Cerebellar cortex (tissue), 1 donor: Measurements from ENCODE around the gene DNAH8.

ENCODE experiments used
- DNase-seq: peaks from one replicate; pipeline ENCODE4 v3.0.0-alpha.2; 2015; ENCODE audit warnings: low spot score

Gene DNAH8, protein sequence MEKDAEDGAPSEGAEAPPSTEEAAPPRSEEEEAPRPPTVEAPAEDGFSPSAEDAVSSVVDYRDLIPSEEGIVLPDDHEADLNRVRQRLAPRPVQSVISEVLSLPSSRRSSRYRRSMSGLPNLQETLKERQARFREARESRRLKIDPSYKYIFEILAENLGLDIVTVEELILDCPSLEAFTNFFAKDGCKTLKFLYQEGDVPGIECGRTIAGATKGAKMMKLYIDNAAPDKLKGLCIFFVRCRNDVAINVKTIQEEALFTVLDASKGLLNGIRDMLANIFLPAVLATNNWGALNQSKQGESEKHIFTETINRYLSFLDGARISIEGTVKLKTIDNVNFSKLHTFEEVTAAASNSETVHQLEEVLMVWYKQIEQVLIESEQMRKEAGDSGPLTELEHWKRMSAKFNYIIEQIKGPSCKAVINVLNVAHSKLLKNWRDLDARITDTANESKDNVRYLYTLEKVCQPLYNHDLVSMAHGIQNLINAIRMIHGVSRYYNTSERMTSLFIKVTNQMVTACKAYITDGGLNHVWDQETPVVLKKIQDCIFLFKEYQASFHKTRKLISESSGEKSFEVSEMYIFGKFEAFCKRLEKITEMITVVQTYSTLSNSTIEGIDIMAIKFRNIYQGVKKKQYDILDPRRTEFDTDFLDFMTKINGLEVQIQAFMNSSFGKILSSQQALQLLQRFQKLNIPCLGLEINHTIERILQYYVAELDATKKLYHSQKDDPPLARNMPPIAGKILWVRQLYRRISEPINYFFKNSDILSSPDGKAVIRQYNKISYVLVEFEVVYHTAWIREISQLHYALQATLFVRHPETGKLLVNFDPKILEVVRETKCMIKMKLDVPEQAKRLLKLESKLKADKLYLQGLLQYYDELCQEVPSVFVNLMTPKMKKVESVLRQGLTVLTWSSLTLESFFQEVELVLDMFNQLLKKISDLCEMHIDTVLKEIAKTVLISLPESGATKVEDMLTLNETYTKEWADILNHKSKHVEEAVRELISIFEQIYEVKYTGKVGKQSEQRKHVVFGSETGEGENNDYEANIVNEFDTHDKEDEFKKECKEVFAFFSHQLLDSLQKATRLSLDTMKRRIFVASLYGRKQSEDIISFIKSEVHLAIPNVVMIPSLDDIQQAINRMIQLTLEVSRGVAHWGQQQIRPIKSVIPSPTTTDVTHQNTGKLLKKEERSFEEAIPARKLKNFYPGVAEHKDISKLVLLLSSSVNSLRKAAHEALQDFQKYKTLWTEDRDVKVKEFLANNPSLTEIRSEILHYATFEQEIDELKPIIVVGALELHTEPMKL (N-terminal part only)

DNA sequence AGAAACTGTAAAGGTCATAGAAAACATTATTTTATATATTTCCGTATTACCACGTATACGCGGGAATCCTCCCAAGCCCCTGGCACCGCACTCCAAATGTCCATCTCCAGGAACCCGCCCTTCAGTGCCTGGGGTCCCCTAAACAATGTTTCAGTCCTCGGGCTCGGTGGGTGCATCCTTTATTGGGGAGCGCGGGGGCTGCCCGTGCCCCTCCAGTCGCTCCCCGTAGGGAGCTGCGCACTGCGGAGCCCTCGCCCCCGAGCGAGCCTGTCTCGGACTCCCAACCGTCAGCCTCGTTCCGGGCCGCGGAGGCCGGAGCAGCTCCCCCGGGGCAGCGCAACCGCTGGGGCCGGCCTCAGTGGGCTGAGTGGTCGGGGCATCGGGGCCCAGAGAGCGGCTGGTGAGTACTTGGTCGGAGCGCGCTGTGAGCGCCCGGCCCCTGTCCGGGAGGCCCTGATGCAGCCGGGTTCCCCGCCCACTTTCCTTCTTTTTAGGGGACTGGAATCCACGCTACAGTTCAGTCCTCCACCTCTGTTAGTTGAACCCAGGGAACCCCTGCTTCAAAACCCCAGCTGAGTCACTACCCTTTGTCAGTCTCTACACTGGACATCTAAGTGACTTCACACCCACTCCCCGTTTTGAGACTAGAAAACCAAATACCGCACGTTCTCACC, at the start of gene DNAH8:
Gene DNAH8 (plus strand): TSS at position 296 of the 674 bp plus-strand sequence. CDS start 7,499 bp downstream, outside the sequence.
- DNase-seq, result no peak

- DNase-seq, result peak; percentile 68
Observed at GRCh38 chr6:38671885-38672467, 43.1 kb upstream of the DNAH8 start.

GRCh38 chr6:38673397-38674165, 41.5 kb upstream of the DNAH8 start:
- DNase-seq, result no peak

- DNase-seq, result no peak
Observed at GRCh38 chr6:38676236-38676973, 38.7 kb upstream of the DNAH8 start.

GRCh38 chr6:38676974-38677544, 38.1 kb upstream of the DNAH8 start:
- no peak for DNase-seq

DNA sequence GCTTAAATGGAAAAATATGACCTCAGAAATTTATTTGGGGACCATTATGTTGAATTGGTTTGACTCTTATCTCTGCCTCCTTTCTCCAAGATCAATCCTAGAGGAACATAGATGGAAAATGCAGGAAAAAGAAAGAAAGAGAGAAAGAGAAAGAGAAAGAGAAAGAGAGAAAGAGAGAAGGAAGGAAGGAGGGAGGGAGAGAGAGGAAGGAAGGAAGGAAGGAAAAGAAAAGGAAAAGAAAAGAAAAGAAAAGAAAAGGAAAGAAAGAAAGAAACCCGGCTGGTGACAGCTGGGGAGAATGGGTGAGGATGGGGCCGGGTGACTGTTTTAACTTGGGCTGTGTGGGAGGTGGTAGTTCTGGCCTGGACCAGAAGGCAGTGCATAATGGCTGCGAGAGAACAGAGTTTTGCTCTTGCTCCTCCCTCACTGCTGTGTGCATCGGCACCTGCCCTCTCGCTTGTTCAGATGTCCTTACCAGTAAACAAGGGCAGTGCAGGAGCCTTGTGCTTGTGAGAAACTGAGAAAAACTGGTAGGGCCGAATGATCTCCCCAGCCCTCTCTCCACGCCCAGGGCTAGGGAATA, 36.8 kb upstream of the DNAH8 start:
- DNase-seq, result no peak

DNA sequence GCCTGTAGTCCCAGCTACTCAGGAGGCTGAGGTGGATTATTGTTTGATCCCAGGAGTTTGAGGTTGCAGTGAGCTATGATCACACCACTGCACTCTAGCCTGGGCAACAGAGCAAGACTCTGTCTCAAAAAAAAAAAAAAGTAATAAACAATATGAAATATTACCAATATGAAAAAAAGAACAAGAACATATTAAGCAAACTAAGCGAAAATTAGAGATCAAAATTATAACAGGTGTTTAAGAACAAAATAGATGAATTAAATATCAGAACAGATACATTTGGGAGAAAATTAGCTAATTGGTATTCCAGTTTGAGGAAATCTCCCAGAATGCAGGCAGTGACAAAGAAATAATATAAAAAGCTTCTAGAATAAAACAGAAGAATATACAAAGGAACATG, 35.4 kb upstream of the DNAH8 start:
- DNase-seq, result no peak

DNA sequence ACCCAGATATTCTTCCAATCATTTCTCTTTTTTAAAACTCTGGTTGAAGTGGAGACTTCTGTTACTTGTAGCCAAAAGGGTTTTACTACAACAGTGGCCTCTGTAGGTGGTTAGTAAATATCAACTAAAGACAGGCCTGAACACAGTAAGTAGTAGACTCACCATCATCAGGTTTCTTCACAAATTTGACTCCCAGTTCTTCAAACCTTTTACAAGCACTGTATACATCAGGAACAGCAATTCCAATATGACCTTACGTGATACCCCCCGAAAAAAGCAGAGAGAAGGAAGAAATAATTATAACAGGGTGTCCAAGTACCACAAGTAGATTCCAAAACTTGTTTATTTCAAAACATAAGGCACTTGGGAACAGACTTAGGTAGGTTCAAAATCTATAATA, 33.3 kb upstream of the DNAH8 start:
- no peak for DNase-seq

- no peak for DNase-seq
Observed at GRCh38 chr6:38684237-38684636, 30.9 kb upstream of the DNAH8 start.

DNA sequence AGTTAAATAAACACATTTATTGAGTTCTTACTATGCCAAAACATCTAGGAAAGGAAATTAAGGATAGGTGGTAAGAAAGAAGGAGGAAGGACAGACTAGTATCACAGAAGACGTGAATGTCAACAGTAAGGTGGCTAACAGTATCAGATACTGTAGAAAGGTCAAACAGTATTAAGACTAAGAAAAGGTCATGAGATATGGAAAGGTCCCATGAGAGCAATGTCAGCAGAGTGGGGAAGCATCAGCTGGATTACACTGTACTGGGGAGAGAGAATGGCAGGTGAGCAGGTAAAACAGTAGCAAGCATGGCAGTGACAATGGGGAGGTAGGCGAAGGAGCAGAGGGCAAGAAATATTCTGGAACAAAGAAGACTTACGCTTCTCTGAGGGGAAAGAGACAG, 30.2 kb upstream of the DNAH8 start:
- DNase-seq, result no peak

DNA sequence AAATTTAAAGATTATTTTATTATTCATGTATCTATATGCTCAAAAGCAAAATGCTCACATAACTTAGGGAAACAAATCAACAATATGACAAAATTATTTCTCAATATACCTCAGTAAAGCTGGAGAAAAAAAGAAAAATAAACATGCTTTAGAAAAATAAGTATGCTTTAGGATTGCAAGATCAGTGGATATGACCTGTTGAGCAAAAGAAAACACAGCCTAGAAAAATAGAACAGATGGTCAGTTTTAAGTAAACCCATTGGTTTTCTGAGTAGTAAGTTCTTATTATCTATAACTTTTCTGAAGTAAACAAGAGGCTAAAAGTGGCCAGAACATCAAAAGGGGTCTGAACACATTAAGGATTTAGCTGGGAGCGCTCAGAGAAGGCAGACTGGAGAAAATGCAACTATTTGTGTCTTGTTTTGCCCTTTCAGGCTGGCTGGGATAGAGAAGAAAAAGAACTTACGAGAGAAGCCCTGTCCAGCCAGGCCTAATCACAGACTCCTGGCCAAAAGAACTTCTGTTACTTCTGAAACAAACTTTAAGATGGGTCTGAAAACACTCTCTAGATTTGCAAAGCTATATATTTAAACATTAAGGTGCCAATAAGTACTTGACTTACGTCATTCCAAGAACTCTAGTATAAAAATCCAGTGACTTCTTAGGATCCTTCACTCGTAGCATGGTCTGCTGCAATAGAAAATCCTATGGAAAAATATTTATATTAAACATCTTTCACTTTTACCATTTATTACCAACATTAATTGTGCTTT, 28.7 kb upstream of the DNAH8 start:
- no peak for DNase-seq

GRCh38 chr6:38687043-38687353, 28.1 kb upstream of the DNAH8 start:
- DNase-seq, result no peak

DNA sequence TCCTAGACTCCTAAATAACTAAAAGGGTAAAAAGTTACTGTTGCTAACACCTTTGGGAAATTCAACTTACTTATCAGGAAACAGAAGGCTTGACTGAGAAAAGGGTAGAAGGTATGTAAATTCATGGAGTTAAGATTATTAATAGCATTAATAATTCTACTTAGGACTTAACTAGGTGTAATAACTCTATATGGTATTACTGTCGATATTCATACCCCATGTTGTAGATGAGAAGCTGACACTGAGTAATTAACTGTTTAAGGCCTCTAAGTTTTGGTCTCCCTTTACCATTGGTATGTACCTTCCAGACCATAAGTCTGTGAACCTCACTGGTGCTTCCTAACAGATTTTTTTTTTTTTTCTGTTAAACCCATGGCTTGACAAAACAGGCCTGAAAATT, 27.6 kb upstream of the DNAH8 start:
- DNase-seq, result no peak

DNA sequence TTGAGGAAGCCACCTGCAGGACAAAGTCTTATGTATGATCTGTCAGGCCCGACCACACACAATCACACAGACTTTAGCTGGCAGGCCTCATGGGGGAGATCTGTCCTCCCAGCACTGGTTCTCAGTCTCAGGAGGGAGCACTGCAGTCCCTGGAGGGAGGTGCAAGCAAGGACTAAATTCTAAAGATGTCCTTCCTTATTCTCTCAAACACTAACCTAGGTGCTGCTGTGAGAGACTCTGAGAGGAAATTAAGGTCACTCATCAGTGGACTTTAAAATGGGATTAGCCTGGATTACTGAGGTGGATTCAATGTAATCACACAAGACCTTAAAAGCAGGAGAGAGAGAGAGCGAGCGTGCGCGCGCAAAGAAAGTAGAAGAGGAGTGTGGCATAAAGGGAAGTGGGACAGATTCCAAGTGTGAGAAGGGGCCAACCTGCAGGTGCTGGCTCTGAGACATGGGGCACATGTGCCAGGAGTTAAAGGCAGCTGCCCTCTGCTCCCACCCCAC, 26.5 kb upstream of the DNAH8 start:
- peak; percentile 24 for DNase-seq

GRCh38 chr6:38695227-38695900, 19.7 kb upstream of the DNAH8 start:
- no peak for DNase-seq

- no peak for DNase-seq
Observed at GRCh38 chr6:38695933-38696332, 19.2 kb upstream of the DNAH8 start.

DNA sequence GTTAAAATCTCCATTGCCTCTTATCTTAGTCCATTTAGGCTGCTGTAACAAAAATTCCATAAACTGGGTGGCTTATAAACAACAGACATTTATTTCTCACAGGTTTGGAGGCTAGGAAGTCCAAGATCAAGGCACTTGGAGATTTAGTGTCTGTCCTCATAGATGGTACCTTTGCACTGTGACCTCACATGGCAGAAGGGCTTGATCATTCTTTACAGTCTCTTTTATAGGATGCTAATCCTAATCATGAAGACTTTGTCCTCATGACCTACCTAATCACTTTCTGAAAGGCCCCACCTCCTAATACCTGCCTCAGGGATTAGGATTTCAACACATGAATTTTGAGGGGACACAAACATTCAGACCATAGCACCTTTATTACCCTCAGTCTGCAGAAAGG, 18.8 kb upstream of the DNAH8 start:
- DNase-seq, result no peak

GRCh38 chr6:38697846-38698245, 17.3 kb upstream of the DNAH8 start:
- DNase-seq, result no peak
